SK-N-SH treated with all-trans-retinoic acid at 6 μM for 48 hours (cell line): Measurements from ENCODE around the gene IKZF1.

Source experiments
- BACH2 ChIP-seq: fragments of 250-450 bp; sonication (Bioruptor Pico); IDR thresholded peaks from 2 replicates; pipeline ENCODE4 v1.9.0; 2021; ENCODE audit warnings: mild to moderate bottlenecking, borderline replicate concordance
- CSDC2 ChIP-seq: fragments of 250-450 bp; sonication (Bioruptor Pico); IDR thresholded peaks from 2 replicates; pipeline ENCODE4 v1.5.0; 2020; ENCODE audit warnings: mild to moderate bottlenecking, moderate library complexity
- ESRRG ChIP-seq: fragments of 250-450 bp; sonication (Bioruptor Pico); IDR thresholded peaks from 2 replicates; pipeline ENCODE4 v1.6.1; 2021; ENCODE audit warnings: mild to moderate bottlenecking
- OSR1 ChIP-seq: fragments of 250-450 bp; sonication (Bioruptor Pico); IDR thresholded peaks from 2 replicates; pipeline ENCODE4 v1.8.0; 2022; ENCODE audit warnings: moderate library complexity, mild to moderate bottlenecking, inconsistent platforms
- PPARA ChIP-seq: fragments of 250-450 bp; sonication (Bioruptor Pico); IDR thresholded peaks from 2 replicates; pipeline ENCODE4 v1.5.0; 2020; ENCODE audit warnings: mild to moderate bottlenecking, borderline replicate concordance
- RARB ChIP-seq: fragments of 250-450 bp; sonication (Bioruptor Pico); IDR thresholded peaks from 2 replicates; pipeline ENCODE4 v1.8.0; 2021; ENCODE audit warnings: mild to moderate bottlenecking, moderate library complexity
- ZC3H10 ChIP-seq: fragments of 250-450 bp; sonication (Bioruptor Pico); IDR thresholded peaks from 2 replicates; pipeline ENCODE4 v1.5.1; 2021; ENCODE audit warnings: mild to moderate bottlenecking, moderate library complexity
- ZFP3 ChIP-seq: fragments of 250-450 bp; sonication (Bioruptor Pico); IDR thresholded peaks from 2 replicates; pipeline ENCODE4 v1.5.0; 2020; ENCODE audit warnings: mild to moderate bottlenecking, moderate library complexity
- ZFP30 ChIP-seq: fragments of 450-650 bp; formaldehyde crosslinking; IDR thresholded peaks from 2 replicates; pipeline ENCODE4 v1.5.0; 2022; ENCODE audit warnings: mild to moderate bottlenecking, moderate library complexity
- TF ChIP-seq, protein P1 (sequence below): fragments of 250-450 bp; sonication (Bioruptor Pico); IDR thresholded peaks from 2 replicates; pipeline ENCODE4 v1.5.1; 2020; ENCODE audit warnings: low read depth, mild to moderate bottlenecking, moderate library complexity
- TF ChIP-seq, protein P2 (sequence below): fragments of 250-450 bp; sonication (Bioruptor Pico); IDR thresholded peaks from 2 replicates; pipeline ENCODE4 v1.5.0; 2020; ENCODE audit warnings: mild to moderate bottlenecking, moderate library complexity

DNA sequence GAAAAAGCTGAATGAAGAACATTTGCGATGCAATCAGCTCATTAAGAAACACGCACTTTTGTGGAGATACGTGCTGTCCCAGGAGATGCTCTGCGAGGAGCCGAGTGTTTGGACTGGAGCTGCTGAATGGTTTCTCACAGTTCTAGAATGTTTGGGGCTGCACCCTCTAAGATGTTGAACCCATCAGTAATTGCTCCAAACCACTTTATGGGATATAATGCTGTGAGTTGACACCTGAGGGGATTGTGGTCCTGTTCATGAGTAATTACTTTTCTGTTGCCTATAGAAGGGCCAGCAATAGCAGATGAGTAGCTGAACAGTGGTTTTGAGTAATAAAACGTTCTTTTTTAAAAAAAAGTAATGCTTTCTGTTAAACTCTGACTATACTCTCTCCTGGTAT, 63.1 kb downstream of the IKZF1 start:
- TF ChIP-seq ESRRG (CRISPR knock-in tag) (no peak), ZC3H10 (CRISPR knock-in tag) (no peak), CSDC2 (CRISPR knock-in tag) (no peak), ZFP30 (CRISPR knock-in tag) (no peak), ZFP3 (CRISPR knock-in tag) (no peak), BACH2 (CRISPR knock-in tag) (no peak), PPARA (no peak), RARB (CRISPR knock-in tag) (no peak), OSR1 (CRISPR knock-in tag) (no peak)
- TF ChIP-seq, protein P1, sequence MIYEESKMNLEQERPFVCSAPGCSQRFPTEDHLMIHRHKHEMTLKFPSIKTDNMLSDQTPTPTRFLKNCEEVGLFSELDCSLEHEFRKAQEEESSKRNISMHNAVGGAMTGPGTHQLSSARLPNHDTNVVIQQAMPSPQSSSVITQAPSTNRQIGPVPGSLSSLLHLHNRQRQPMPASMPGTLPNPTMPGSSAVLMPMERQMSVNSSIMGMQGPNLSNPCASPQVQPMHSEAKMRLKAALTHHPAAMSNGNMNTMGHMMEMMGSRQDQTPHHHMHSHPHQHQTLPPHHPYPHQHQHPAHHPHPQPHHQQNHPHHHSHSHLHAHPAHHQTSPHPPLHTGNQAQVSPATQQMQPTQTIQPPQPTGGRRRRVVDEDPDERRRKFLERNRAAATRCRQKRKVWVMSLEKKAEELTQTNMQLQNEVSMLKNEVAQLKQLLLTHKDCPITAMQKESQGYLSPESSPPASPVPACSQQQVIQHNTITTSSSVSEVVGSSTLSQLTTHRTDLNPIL: no peak
- TF ChIP-seq, protein P2, sequence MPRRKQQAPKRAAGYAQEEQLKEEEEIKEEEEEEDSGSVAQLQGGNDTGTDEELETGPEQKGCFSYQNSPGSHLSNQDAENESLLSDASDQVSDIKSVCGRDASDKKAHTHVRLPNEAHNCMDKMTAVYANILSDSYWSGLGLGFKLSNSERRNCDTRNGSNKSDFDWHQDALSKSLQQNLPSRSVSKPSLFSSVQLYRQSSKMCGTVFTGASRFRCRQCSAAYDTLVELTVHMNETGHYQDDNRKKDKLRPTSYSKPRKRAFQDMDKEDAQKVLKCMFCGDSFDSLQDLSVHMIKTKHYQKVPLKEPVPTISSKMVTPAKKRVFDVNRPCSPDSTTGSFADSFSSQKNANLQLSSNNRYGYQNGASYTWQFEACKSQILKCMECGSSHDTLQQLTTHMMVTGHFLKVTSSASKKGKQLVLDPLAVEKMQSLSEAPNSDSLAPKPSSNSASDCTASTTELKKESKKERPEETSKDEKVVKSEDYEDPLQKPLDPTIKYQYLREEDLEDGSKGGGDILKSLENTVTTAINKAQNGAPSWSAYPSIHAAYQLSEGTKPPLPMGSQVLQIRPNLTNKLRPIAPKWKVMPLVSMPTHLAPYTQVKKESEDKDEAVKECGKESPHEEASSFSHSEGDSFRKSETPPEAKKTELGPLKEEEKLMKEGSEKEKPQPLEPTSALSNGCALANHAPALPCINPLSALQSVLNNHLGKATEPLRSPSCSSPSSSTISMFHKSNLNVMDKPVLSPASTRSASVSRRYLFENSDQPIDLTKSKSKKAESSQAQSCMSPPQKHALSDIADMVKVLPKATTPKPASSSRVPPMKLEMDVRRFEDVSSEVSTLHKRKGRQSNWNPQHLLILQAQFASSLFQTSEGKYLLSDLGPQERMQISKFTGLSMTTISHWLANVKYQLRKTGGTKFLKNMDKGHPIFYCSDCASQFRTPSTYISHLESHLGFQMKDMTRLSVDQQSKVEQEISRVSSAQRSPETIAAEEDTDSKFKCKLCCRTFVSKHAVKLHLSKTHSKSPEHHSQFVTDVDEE (CRISPR knock-in tag): no peak
